GM19193 (cell line): ENCODE measurements around the gene IL5RA.

Experiments
- POLR2A ChIP-seq: IDR thresholded peaks from 4 replicates; pipeline ENCODE4 v1.6.1; 2011; ENCODE audit not compliant: insufficient read depth, insufficient read length; ENCODE audit errors: extremely low read depth

The IL5RA gene

DNA sequence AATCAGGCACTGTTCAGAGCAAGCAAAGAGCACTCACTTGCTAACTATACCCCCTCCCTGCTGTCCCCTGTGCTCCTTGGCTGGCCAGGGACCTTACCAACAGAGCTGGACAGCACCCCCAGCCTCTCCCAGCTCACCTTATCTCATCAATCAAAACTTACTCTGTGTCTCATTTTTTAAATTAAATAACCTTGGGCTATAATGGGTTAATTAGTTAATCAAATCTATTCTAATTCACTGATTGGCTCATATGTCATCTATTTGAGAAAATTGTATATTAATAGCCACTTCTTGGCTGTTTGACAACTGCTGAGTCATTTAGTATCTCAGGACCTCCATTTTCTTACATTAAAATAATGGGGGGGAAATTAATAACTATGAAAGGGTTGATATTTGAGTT lies 22.9 kb downstream of the IL5RA start:
- no peak for TF ChIP-seq POLR2A

DNA sequence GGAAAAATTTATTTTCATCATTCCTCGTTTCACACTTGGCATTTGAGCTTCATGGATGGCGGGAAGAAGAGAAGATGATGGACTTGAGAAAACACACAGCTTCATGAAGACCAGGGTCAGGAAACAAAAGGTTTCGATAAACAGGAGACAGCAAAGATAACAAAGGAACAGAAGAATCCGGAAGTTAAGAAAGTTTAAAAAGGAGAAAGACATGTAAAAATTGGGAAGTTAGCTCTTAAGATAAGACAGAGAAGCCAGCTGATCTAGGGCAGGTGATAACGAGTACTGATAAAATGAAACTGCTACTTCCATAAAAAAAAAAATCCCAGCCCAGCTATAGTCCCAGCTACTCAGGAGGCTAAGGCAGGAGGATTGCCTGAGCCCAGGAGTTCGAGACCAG lies 23.9 kb downstream of the IL5RA start:
- no peak for TF ChIP-seq POLR2A

DNA sequence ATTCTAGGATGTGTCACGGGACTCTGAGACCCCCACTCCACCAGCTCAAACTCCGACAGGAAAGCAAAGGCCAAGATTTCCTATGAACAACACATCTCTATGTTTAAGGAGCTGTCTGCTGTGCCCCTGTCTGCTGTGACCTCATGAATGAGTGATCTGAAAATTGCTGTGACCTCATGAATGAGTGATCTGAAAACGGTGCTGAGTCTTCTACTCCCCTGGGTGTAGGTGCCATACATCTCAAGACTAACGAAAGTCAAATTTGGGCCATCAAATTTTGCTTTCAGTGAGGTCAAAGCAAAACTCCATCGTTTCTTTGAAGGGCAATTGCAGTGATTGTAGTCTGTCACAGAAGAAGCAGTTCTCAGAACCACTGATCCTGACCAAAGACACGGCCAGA lies 24.4 kb downstream of the IL5RA start:
- TF ChIP-seq POLR2A: no peak

DNA sequence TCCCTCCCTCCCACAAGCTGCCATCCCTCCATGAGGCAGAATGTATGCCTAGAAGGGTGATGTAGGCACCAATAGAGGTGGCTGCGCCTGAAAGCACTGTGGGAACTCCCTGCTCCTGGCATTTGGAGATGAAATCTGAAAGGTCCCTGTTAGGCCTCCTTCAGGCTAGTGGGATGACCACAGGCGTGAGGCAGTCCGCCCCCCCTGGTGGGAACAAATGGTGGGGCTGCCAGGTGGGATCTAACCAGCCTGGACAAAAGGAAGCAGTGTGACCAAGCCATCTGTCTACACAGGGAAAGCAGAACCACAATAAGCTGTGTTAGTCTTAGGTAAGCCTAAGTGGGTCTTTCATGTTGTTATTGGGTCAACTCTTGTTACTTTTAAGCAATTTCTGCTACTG lies 25.3 kb downstream of the IL5RA start:
- TF ChIP-seq POLR2A: no peak

DNA sequence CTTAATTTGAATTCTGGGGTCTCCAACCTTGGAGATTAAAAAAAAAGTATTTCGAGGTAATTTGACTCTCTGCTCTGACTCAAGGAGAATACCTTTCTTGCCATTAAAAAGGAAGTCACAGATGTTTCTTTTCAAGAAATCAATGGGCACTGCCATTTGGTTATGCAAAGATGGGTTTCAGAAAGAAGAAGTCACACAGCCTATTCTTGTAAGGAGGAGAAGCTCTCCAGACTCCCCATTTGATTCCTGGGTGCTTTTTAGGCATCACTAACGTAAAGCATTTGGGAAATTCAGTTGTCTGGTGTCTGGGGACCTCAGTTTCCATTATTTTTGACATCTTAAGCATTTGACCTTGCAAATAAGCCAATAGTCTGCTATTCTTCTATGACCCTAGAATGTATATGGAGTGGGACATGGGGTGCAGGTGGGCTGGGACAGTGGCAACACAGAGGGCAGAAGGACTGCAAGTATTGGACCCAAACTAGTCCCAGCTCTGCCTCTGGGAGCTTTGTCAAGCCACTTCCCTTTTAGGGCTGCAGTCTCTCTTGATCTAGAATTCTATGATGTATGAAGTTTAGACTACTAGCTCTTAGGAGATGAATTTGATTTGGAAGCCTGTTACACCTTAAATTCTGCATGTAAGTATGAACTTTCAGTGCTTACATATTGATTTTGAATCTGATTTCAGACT lies 27.8 kb downstream of the IL5RA start:
- no peak for TF ChIP-seq POLR2A

DNA sequence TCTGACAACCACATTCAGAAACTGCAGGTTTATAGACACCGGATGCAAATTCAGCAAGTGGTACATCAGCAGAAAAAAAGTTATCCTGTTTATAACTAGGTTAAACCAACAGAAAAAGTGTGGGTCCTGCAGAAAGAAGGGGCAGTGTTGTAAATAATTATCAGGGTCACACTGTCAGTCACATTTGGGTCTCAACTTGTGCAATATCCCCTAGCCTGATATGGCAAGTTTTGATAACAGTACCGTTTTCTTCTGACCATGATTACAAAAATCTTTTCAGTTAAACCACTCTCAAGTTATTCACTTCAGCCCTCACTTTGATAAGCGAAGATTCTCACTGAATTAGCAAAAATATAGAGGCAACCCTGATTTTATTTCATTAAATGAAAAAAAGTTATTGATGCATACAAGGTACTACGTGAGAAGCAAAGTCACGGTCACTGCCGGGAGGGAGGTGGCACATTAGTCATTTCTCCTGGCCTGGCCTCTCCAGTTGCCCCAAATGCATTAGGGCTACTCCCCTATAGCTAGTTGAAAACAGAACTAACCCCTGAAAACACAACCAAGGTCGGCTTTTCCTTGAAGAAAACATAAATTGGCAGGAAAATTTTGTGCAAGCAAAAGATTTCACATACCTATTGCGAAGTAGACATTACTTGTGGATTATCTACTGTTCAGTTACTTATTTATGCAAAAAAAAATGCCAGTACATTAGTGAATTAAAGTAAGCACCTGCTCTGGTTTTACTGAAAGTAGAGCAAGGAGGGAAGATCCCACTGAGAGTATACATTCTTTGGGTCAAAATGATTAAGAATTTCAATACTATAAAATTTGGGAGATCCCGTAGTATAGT lies 28.6 kb downstream of the IL5RA start:
- TF ChIP-seq POLR2A: no peak

DNA sequence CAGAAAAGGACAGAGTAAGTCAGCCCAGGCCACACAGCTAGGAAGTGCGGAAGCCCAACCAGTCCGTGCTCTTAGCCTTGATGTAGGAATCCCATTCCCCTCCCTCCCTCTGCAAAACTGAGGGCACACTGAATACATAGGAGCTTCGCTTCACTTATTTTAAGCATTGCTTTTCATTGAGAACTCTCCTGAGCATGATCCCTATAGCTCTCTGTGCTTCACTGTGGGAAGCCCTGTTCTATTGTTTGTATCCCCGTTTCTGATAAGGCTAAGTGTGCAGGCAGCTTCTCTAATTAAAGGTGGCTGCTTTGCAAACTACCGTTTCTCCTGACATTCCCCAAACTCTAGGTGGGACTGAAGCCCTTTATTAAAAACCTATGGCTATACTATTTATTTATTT lies 29.9 kb downstream of the IL5RA start:
- no peak for TF ChIP-seq POLR2A

DNA sequence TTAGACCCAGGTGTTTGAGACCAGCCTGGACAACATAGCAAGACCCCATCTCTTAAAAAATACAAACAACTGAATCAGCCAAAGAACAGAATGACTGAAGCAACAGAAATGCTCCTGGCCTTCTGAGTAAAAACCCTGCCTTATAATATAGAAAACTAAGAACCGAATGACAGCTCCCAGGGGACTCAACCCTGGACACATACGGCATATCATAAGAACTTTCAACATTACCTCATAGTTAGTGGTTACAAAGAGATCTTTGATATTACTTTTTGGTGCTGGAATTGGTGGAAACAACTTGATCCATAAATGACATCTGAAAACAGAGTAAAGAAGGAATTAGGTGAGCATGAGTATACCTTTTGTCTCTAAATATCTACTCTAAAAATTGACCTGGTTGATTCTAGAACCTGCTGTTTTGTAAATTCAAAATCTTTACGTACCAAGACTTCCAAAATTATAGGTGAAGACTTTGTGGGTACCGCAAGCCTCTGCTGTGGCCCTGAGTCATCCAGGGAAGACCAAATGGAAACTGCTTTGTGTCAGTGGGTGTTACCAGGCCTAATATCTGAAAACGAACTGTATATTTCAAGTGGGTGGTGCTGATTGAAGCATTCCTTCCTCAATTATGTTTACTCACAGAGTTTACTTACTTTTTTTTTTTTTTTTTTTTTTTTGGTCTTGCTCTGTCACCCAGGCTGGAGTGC lies 35.5 kb downstream of the IL5RA start:
- TF ChIP-seq POLR2A: no peak

DNA sequence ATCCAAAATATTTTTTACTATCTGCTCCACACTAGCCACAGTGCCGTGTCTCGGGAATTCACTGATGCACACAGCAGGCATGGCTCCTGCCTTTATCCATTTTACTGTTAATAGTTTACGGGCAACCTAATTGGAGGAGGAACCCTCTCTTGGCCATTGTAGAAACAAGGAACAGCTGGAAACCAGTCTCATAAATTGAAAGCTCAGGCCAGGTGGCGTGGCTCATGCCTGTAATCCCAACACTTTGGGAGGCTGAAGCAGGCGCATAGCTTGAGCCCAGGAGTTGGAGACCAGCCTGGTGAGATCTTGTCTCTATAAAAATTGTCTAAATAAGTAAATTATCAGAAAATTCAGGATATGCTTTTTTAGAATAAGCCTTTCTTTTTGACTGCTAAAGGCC lies 39.0 kb downstream of the IL5RA start:
- TF ChIP-seq POLR2A: no peak

DNA sequence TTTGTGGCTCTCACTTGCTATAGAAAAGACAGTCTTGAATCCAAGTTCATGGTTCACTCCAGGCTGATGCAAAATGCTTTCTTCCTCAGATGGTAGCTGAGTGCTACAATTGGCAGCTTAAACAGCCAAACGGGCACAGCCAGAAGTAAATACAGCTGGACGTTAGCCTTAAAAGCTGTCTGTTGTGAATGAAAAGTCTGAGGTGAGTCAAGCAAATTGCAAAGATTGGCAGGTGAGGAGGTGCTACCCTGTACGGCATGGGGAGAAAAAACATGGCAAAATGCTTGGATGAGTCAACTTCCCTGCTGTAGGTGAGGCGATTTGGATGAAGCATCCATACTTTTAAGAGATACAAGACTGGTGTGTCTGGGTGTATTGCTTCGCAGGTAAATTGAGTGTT lies 40.5 kb downstream of the IL5RA start:
- TF ChIP-seq POLR2A: no peak

DNA sequence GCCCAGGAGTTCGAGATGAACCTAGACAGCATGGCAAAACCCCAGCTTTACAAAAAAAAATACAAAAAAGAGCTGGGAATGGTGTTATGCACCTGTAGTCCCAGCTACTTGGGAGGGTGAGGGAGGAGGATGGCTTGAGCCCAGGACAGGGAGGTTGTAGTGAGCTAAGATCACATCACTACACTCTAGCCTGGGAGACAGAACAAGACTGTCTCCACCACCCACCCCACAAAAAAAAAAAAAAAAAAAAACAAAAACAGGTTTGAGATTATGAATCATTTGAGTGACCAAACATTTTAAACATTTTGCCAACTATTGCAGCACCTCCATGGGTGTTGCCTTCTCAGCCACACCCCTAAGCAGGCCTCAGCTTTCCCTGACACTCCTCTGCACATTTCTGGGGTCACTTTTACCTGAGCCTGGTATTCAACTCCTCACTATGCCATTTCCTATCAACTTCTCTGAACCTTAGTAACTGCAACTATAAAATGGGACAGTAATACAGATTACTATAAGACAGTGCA lies 41.8 kb downstream of the IL5RA start:
- TF ChIP-seq POLR2A: no peak

DNA sequence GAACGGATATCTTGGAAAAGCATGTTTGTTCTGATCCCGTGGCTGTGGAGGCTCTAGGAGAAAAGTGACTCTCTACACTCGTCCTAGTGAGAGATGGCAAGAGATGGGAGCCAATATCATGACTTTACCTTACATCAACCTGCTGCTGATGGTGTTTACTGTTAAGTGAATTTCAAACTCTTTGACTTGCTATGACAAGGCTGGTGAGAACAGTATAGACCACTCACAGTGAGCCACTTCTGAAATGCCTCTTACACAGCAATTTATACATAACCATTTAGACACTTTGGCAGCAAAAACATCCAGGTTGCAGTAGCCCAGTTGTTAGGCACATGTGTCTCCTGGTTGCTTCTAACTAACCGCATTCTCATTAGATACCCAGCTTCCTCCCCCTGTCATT lies 43.3 kb downstream of the IL5RA start:
- TF ChIP-seq POLR2A: no peak

DNA sequence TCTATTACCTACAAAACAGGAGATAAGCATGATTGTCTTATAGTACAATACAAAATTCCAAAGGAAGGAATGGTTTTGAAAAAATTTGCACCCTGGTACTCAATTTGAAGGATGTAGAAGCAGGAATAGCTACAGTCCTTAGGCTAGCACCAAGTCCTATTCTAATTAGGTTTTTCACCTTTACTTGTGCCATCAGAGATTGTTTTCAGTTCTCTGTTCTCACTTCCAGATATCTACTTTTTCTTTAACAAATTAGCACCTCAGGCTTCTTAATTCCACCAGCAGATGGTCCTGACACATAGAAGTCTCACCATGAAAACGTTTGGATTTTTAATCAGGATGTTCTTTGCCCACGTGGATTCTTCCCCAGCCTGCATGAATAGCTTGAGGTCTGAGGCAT lies 43.8 kb downstream of the IL5RA start:
- no peak for TF ChIP-seq POLR2A

DNA sequence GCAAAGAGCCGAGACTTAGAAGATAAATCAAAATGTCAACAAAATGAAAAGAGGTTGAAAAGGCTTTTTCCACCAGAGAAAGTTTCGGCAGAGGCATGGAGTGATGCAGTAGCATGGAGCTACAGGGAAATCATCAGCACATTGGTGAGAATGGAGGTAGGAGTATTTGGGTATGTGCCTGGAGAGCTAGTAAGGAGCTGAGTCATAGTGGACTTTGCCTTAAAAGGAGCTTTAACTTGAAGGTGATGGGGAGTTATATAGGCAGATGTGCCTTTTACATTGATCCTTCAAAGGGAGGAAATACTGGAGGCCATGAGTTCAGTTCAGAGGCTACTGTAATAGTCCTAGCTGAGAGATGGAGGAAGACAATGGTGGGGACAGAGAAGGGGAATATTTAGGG lies 44.3 kb downstream of the IL5RA start:
- TF ChIP-seq POLR2A: no peak

DNA sequence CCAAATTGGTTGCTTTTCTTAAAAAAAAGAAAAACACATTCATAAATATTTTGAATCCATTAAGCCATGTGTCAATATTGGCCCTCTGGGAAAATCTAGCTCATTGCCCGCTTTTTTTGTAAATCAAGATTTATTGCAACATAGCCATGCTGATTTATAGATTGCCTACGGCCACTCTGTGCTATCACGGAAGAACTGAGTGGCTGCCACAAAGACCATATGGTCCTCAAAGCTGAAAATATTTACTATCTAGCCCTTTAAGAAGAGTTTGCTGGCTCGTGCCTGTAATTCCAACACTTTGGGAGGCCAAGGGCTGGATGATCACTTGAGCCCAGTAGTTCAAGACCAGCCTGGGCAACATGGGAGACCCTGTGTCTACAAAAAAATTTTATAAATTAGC lies 45.9 kb downstream of the IL5RA start:
- TF ChIP-seq POLR2A: no peak
